ENCODE results near the gene UBE2S. TPM values are rescaled to one million over a fixed set of nuclear protein-coding genes. Genes with fewer than 3 reads are reported as not detected.

Gene UBE2S
- total and polyA plus RNA-seq, 2 of the 8 experiments (the other 6 are each of a cell fraction or from before 2014, with no cell fraction given) = 398 to 530 TPM

DNA sequence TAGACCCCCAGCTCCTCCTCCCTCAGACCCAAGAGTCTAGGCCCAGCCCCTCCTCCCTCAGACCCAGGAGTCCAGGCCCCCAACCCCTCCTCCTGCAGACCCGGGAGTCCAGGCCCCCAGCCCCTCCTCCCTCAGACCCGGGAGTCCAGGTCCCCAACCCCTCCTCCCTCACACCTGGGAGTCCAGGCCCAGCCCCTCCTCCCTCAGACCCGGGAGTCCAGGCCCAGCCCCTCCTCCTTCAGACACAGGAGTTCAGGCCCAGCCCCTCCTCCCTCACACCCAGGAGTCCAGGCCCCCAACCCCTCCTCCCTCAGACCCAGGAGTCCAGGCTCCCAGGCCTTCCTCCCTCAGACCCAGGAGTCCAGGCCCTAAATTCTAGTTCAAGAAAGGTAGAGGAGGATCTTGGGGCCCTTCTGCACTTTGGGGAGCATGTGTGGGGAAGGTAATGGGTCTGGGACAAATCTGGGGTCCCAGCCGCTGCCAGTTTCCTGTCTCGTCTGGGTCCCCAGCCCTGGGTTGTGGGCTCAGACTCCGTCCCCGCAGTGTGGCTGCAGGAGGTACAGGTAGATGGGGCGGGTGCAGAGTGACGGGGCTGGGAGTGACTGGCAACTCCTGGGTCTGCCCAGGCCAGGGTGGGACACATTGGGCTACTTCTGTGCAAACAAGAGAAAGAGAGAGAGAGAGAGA, 34.1 kb downstream of the UBE2S start:
- peak overlapping the region; percentile 25 for H4K91ac ChIP-seq (replicated peaks; ENCODE audit: insufficient read length, low read length)
- H2BK15ac ChIP-seq (ENCODE audit: low read length) = no peak overlapping the region
- H3K4ac ChIP-seq (replicated peaks; ENCODE audit: insufficient read length, low read depth, low read length) = no peak overlapping the region
- FAIRE-seq (no peak), DNase-seq (ENCODE audit: low read depth in 1 of 2, low spot score in 2 of 2) (no peak)
- no peak overlapping the region for H3K9ac ChIP-seq (replicated peaks in 1 of 4; ENCODE audit: extremely low read depth in 1 of 4, low read depth in 3 of 4, low read length in 3 of 4)
- no peak overlapping the region for H2BK20ac ChIP-seq (ENCODE audit: low read length)
- POLR2A ChIA-PET (ENCODE audit: partially characterized antibody) = interaction anchor here (0.6 to 7.1 kb wide), 14 partner anchors 8 to 72 kb away, joined by 3 to 58 read pairs (median 4); partner anchors contain the start of genes KMT5C, RPL28, TMEM238 and UBE2S
- H3K27me3 ChIP-seq (replicated peaks in 1 of 4; ENCODE audit: control insufficient read depth in 3 of 4, extremely low read depth in 1 of 4, insufficient read depth in 3 of 4, low read length in 3 of 4) = peaks cover 16 to 51% (median 41%) of the 10 kb centered on the region in 4 experiments
- H3K9me3 ChIP-seq (ENCODE audit: insufficient read depth in 2 of 2, low read depth in 1 of 2, low read length in 1 of 2) = no peaks in the 10 kb centered on the region
- H2BK12ac ChIP-seq (ENCODE audit: low read depth, low read length) = peak overlapping the region; percentile 39; the same call in 1 of the 2 replicates
- H3K14ac ChIP-seq (ENCODE audit: insufficient read length) = no peak overlapping the region
- no peaks in the 10 kb centered on the region for H3K36me3 ChIP-seq (ENCODE audit: control insufficient read depth in 2 of 4, insufficient read depth in 4 of 4, low read length in 3 of 4)
- H3K27ac ChIP-seq (ENCODE audit: low read depth, low read length) = no peak overlapping the region
- peak overlapping the region; percentile 39 to 56; a peak in 2 of 4 replicates for H3K4me2 ChIP-seq (ENCODE audit: insufficient read depth in 1 of 2, low read depth in 2 of 2, low read length in 2 of 2)
- whole genome bisulfite sequencing, 2 experiments (ENCODE audit: extremely low coverage in 1 of 2, insufficient coverage in 1 of 2, insufficient read length in 1 of 2, insufficient replicate concordance in 2 of 2, low coverage in 1 of 2, low lambda C conversion rate in 2 of 2, missing lambda C conversion rate in 1 of 2) = 43% methylated on average over 6 of the region's 9 CpGs; no CpG with 5 or more reads in 1 of the 2 experiments
- H2BK5ac ChIP-seq (ENCODE audit: low read depth, low read length) = peak overlapping the region; percentile 52; the same call in 1 of the 2 replicates
- H3K23me2 ChIP-seq (ENCODE audit: low read depth, low read length) = peaks cover 25% of the 10 kb centered on the region
- no peak overlapping the region for H4K5ac ChIP-seq (ENCODE audit: insufficient read length, low read depth, low read length)
- no peak overlapping the region for H2AFZ ChIP-seq (ENCODE audit: low read length)
- H3K4me3 ChIP-seq (ENCODE audit: extremely low read depth in 1 of 4, insufficient read depth in 2 of 4, low read depth in 3 of 4, low read length in 4 of 4) = peak overlapping the region in 2 of 4 experiments; percentile 10 to 42; a peak in 3 of 8 replicates
- H4K8ac ChIP-seq (ENCODE audit: extremely low read depth, insufficient read depth, low read length) = no peak overlapping the region
- no peaks in the 10 kb centered on the region for H4K20me1 ChIP-seq (replicated peaks in 1 of 2; ENCODE audit: control insufficient read depth in 1 of 2, insufficient read depth in 2 of 2, low read length in 2 of 2)
- peak overlapping the region; percentile 71; the same call in 1 of the 2 replicates for H3K18ac ChIP-seq (ENCODE audit: extremely low read depth, low read length)
- no peak overlapping the region for H3K56ac ChIP-seq (replicated peaks; ENCODE audit: insufficient read length, low read depth, low read length)
- no peak overlapping the region for H3K23ac ChIP-seq (ENCODE audit: insufficient read length)
- no peaks in the 10 kb centered on the region for H3K79me2 ChIP-seq (ENCODE audit: control insufficient read depth in 1 of 2, insufficient read depth in 2 of 2, low read length in 2 of 2)
- H2BK120ac ChIP-seq (replicated peaks; ENCODE audit: low read depth, low read length) = no peak overlapping the region
- no peak overlapping the region for H2AK5ac ChIP-seq (ENCODE audit: low read depth, low read length)
- CTCF ChIA-PET (ENCODE audit: partially characterized antibody) = interaction anchor here (0.6 to 1.2 kb wide), 2 partner anchors 82 to 197 kb away, joined by 3 read pairs; no protein-coding TSS in a partner anchor
- H3K4me1 ChIP-seq (replicated peaks in 1 of 4; ENCODE audit: control insufficient read depth in 3 of 4, insufficient read depth in 4 of 4, low read length in 3 of 4) = peaks cover 5 to 54% (median 43%) of the 10 kb centered on the region in 4 experiments
- H3K79me1 ChIP-seq (ENCODE audit: low read depth, low read length) = no peaks in the 10 kb centered on the region
- TF ChIP-seq TAF7 (optimal IDR thresholded peaks at IDR 0.05; ENCODE audit: borderline replicate concordance, low read depth, low read length) = no peak

All from H1 (cell line).